Central memory CD8-positive, alpha-beta T cell (primary cell): ENCODE data around the gene UBE2L3.

Experiments used
- ATAC-seq: fragments of 150-1000 bp; cut with Tn5 transposase; replicated peaks from 2 replicates; pipeline ENCODE4 v1.10.0; 2022; ENCODE audit warnings: mild to moderate bottlenecking, moderate FRiP score, moderate number of reproducible peaks; ENCODE audit not compliant: poor library complexity, severe bottlenecking; ENCODE audit errors: extremely low read depth
- DNase-seq, 2 donors: peaks; one replicate each; pipeline ENCODE4 v3.0.0; 2021; ENCODE audit warnings: low spot score in 2 of 2
- H3K27ac Mint-ChIP-seq: one replicate; pipeline ENCODE4 v1.8.0; 2022; ENCODE audit warnings: low read depth, mild to moderate bottlenecking, moderate library complexity, mixed read lengths
- H3K27me3 Mint-ChIP-seq: one replicate; pipeline ENCODE4 v1.8.0; 2022; ENCODE audit warnings: mixed read lengths
- H3K36me3 Mint-ChIP-seq: one replicate; pipeline ENCODE4 v1.8.0; 2022; ENCODE audit warnings: mild to moderate bottlenecking, moderate library complexity, mixed read lengths; ENCODE audit not compliant: insufficient read depth
- H3K4me1 Mint-ChIP-seq: one replicate; pipeline ENCODE4 v1.8.0; 2022; ENCODE audit warnings: mixed read lengths
- H3K4me3 Mint-ChIP-seq: one replicate; pipeline ENCODE4 v1.8.0; 2022; ENCODE audit warnings: mild to moderate bottlenecking, moderate library complexity, mixed read lengths
- H3K9me3 Mint-ChIP-seq: one replicate; pipeline ENCODE4 v1.8.0; 2022; ENCODE audit warnings: mixed read lengths

The UBE2L3 gene

DNA sequence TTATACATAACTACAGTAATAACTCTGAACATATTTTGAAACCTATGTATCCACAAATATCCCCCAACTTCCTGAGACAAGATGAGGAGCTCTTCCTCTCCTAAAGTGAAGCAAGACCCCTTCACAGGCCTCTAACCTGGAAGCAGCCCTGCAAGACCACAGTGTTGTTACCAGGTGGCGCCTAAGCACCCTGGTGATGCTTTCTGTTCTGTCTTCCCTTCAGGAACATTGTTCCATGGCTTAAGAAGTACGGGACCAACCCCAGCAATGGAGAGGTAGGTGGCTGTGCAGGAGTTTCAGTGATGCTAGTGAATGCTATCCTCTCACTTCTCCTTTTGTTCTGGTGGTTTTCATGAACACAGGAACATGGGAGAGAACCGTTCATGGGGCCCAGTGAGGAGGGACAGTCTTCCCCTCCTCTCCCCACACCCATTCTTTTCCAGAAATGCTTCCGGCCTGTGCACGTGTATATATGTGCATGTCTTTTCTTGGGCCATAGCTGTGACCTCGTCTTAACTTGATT, 104.7 kb downstream of the UBE2L3 start:
- Mint-ChIP-seq H3K9me3 (no peaks in the 10 kb centered on the region), H3K27me3 (no peaks in the 10 kb centered on the region), H3K36me3 (peaks cover 40% of the 10 kb centered on the region), H3K27ac (no peak overlapping the region), H3K4me3 (no peak overlapping the region), H3K4me1 (peaks cover 19% of the 10 kb centered on the region)
- ATAC-seq (no peak), DNase-seq (no peak)
